Naive thymus-derived CD4-positive, alpha-beta T cell (primary cell): ENCODE measurements around the gene DNAH2. TPM values are rescaled to one million over a fixed set of nuclear protein-coding genes. Genes with fewer than 3 reads are reported as not detected.

Experiments
- ATAC-seq: fragments of 150-1000 bp; cut with Tn5 transposase; 2 replicates; pipeline ENCODE4 v1.10.0; 2021; ENCODE audit warnings: mild to moderate bottlenecking, moderate library complexity
- CTCF ChIA-PET: fragments of 350-600 bp; sonication (Branson Sonifier 250); formaldehyde crosslinking; loops from one replicate; lab custom pipeline; 2021; ENCODE audit warnings: antibody characterized with exemption; lab: Charles Lee
- POLR2A ChIA-PET: fragments of 350-600 bp; sonication (Branson Sonifier 250); formaldehyde crosslinking; loops from one replicate; lab custom pipeline; 2021; ENCODE audit warnings: antibody characterized with exemption, inconsistent platforms; lab: Charles Lee
- DNase-seq, 9 donors: peaks; one replicate each; pipeline versions ENCODE4 v3.0.0 to v3.0.0-alpha.2; 2020 to 2022; ENCODE audit warnings: mixed read lengths in 1 of 9
- H3K27ac ChIP-seq: one replicate; pipeline ENCODE4 v1.7.0; 2013; ENCODE audit warnings: mild to moderate bottlenecking, low read depth, low read length, moderate library complexity
- H3K27me3 ChIP-seq, 2 donors: one replicate each; pipeline ENCODE4 v1.7.0; 2013; ENCODE audit warnings: low read length in 2 of 2, mild to moderate bottlenecking in 2 of 2, moderate library complexity in 2 of 2; ENCODE audit not compliant: control insufficient read depth in 2 of 2, insufficient read depth in 2 of 2
- H3K36me3 ChIP-seq, 3 experiments: 1 replicate in 2 of 3; 2 replicates in 1 of 3; pipeline ENCODE4 v1.7.0; 2013; ENCODE audit warnings: low read length in 3 of 3, mild to moderate bottlenecking in 3 of 3, moderate library complexity in 1 of 3; ENCODE audit not compliant: insufficient read depth in 3 of 3, control insufficient read depth in 2 of 3
- H3K4me1 ChIP-seq, 2 donors: one replicate each; pipeline ENCODE4 v1.7.0; 2013; ENCODE audit warnings: low read length in 2 of 2, mild to moderate bottlenecking in 2 of 2, moderate library complexity in 1 of 2; ENCODE audit not compliant: control insufficient read depth in 2 of 2, insufficient read depth in 2 of 2
- H3K4me3 ChIP-seq: 2 replicates; pipeline ENCODE4 v1.7.0; 2013; ENCODE audit warnings: mild to moderate bottlenecking, low read length
- H3K9me3 ChIP-seq, 3 experiments: 1 replicate in 2 of 3; 2 replicates in 1 of 3; pipeline ENCODE4 v1.7.0; 2013; ENCODE audit warnings: low read length in 3 of 3; ENCODE audit not compliant: control insufficient read depth in 2 of 3
- H3K27ac Mint-ChIP-seq, 9 donors: one replicate each; pipeline ENCODE4 v1.8.0; 2020 to 2022; ENCODE audit warnings: mixed read lengths in 9 of 9, mild to moderate bottlenecking in 8 of 9, moderate library complexity in 5 of 9, inconsistent platforms in 2 of 9
- H3K27me3 Mint-ChIP-seq, 5 donors: one replicate each; pipeline ENCODE4 v1.8.0; 2021 to 2022; ENCODE audit warnings: mixed read lengths in 5 of 5, mild to moderate bottlenecking in 1 of 5
- H3K36me3 Mint-ChIP-seq, 5 donors: one replicate each; pipeline ENCODE4 v1.8.0; 2020 to 2022; ENCODE audit warnings: mixed read lengths in 5 of 5, mild to moderate bottlenecking in 3 of 5, inconsistent platforms in 1 of 5
- H3K4me1 Mint-ChIP-seq, 7 donors: one replicate each; pipeline ENCODE4 v1.8.0; 2020 to 2022; ENCODE audit warnings: mixed read lengths in 7 of 7, mild to moderate bottlenecking in 3 of 7, inconsistent platforms in 1 of 7
- H3K4me3 Mint-ChIP-seq, 10 donors: one replicate each; pipeline ENCODE4 v1.8.0; 2020 to 2022; ENCODE audit warnings: mild to moderate bottlenecking in 10 of 10, mixed read lengths in 10 of 10, moderate library complexity in 6 of 10, inconsistent platforms in 2 of 10
- H3K9me3 Mint-ChIP-seq, 11 donors: one replicate each; pipeline ENCODE4 v1.8.0; 2020 to 2022; ENCODE audit warnings: mixed read lengths in 11 of 11, mild to moderate bottlenecking in 4 of 11, inconsistent platforms in 1 of 11, moderate library complexity in 1 of 11
- intact Hi-C, 2 donors: fragments of 100-400 bp; cut with micrococcal nuclease; formaldehyde crosslinking; loops; one replicate each; pipeline ENCODE4 v1.15.1; 2023
- polyA plus RNA-seq, 2 donors: library from polyadenylated mRNA; unstranded; fragments of 300-500 nt; fragmentation: Illumina TruSeq; gene quantifications; one replicate each; pipeline ENCODE4 v1.2.3, GENCODE V29; 2021
- total RNA-seq, 6 experiments: library from RNA in 5 of 6; stranded (reverse) in 5 of 6; gene quantifications; 1 replicate in 5 of 6; 2 replicates in 1 of 6; pipeline ENCODE4 v1.2.3 and lab custom pipeline; 2021 to 2026

Gene DNAH2
- total and polyA plus RNA-seq, 7 experiments from 2014 or later = 0.03 TPM; not detected in 6

GRCh38 chr17:7838090-7839075 lies 120.8 kb downstream of the DNAH2 start:
- Mint-ChIP-seq H3K9me3 (peaks cover 0 to 10% (median 0%) of the 10 kb centered on the region in 11 donors), H3K4me1 (peaks cover 41 to 76% (median 60%) of the 10 kb centered on the region in 7 donors), H3K36me3 (peaks cover 0 to 10% (median 3%) of the 10 kb centered on the region in 5 donors), H3K27me3 (peaks cover 0 to 5% (median 0%) of the 10 kb centered on the region in 5 donors), H3K4me3 (peak overlapping the region; percentile 91 to 99 (median 96)), H3K27ac (peak overlapping the region; percentile 39 to 100 (median 99))
- no peaks in the 10 kb centered on the region for H3K27me3 ChIP-seq
- H3K9me3 ChIP-seq = no peaks in the 10 kb centered on the region
- ChIA-PET POLR2A (interaction anchor here (0.5 to 9.7 kb wide), 8 partner anchors 13 to 326 kb away, joined by 3 to 89 read pairs (median 4); partner anchors contain the start of genes CNTROB, CYB5D1, NAA38 and TRAPPC1), CTCF (interaction anchor here (0.5 to 1.9 kb wide), 7 partner anchors 12 to 289 kb away, joined by 3 to 8 read pairs (median 4); partner anchors contain the start of gene NAA38)
- H3K4me3 ChIP-seq = no peak overlapping the region
- DNase-seq = peak in 1 of 9 donors; percentile 52
- H3K27ac ChIP-seq = peak overlapping the region; percentile 100
- peaks cover 0 to 3% (median 0%) of the 10 kb centered on the region in 3 experiments for H3K36me3 ChIP-seq
- intact Hi-C loops = loop anchor here (5.0 to 10.0 kb wide), 3 partner anchors 544 to 794 kb away; partner anchors contain the start of genes ACADVL (in 1 of the 2), DLG4 (in 1 of the 2), RPL26 (in 1 of the 2) and SLC16A11 (in 1 of the 2)
- peaks cover 33 to 48% of the 10 kb centered on the region in 2 donors for H3K4me1 ChIP-seq
- ATAC-seq = no peak

DNA sequence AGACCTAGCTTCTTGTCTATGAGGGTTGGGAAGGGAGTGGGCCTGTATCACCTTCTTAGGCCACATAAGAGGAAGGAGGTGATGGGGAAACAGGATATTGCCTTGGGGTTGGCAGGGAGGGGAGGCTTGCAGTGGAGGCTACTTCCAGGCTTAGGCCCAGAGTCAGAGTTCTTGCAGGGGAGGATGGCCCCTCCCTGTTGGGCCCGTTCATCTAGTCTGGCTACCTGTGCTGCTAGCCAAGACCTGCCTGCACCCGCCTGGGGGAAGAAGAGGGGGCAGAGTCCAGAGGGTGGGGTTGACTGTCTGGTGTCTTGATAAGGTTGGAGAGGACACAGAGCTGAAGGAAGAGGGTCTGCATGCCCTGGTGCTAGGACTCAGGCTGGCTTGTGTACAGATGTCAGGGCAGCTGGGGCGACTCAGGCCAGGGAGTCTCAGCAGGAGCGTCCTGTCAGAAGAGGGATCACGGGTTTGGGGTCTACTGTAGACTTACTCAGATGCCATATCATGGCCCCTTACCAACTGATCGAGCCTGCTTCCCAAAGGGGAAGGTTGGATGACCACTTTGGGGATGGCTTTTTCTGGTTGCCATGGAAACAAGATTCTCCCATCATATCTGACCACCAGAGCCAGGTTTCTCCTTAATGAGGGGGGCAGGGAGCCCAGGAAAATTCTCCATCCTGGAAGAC lies 121.8 kb downstream of the DNAH2 start:
- H3K27ac ChIP-seq = peak overlapping the region; percentile 100
- Mint-ChIP-seq H3K9me3 (peaks cover 0 to 13% (median 0%) of the 10 kb centered on the region in 11 donors), H3K27me3 (peaks cover 0 to 2% (median 0%) of the 10 kb centered on the region in 5 donors), H3K4me1 (peaks cover 41 to 73% (median 56%) of the 10 kb centered on the region in 7 donors), H3K4me3 (peak overlapping the region; percentile 59 to 99 (median 81)), H3K36me3 (peaks cover 0 to 10% (median 3%) of the 10 kb centered on the region in 5 donors), H3K27ac (peak overlapping the region; percentile 64 to 100 (median 96))
- ATAC-seq = no peak
- ChIA-PET CTCF (interaction anchor here (0.5 to 1.9 kb wide), 4 partner anchors 18 to 219 kb away, joined by 3 to 8 read pairs (median 4); partner anchors contain the start of gene NAA38), POLR2A (interaction anchor here (2.4 to 9.7 kb wide), 3 partner anchors 12 to 325 kb away, joined by 8 to 89 read pairs (median 83); partner anchors contain the start of genes CYB5D1 and NAA38)
- no peaks in the 10 kb centered on the region for H3K9me3 ChIP-seq
- DNase-seq = no peak
- H3K27me3 ChIP-seq = no peaks in the 10 kb centered on the region
- intact Hi-C loops = loop anchor here (5.0 to 10.0 kb wide), 3 partner anchors 543 to 795 kb away; partner anchors contain the start of genes ACADVL (in 1 of the 2), DLG4 (in 1 of the 2), RPL26 (in 1 of the 2) and SLC16A11 (in 1 of the 2)
- H3K36me3 ChIP-seq = peaks cover 0 to under 1% (median 0%) of the 10 kb centered on the region in 3 experiments
- no peak overlapping the region for H3K4me3 ChIP-seq
- H3K4me1 ChIP-seq = peaks cover 30 to 46% of the 10 kb centered on the region in 2 donors

GRCh38 chr17:7839876-7840261 lies 122.3 kb downstream of the DNAH2 start:
- peaks cover 0 to 10% (median 3%) of the 10 kb centered on the region in 5 donors for H3K36me3 Mint-ChIP-seq
- no peaks in the 10 kb centered on the region for H3K27me3 ChIP-seq
- H3K27me3 Mint-ChIP-seq = peaks cover 0 to 2% (median 0%) of the 10 kb centered on the region in 5 donors
- no peaks in the 10 kb centered on the region for H3K36me3 ChIP-seq
- peak overlapping the region in 8 of 9 donors; percentile 90 to 100 (median 98) for H3K27ac Mint-ChIP-seq
- ChIA-PET POLR2A (interaction anchor here (0.6 to 1.7 kb wide), 2 partner anchors 10 to 309 kb away, joined by 6 to 8 read pairs; no protein-coding TSS in a partner anchor), CTCF (interaction anchor here (1.9 kb wide), 1 partner anchor 17 kb away, joined by 8 read pairs; the partner anchor contains the start of gene NAA38)
- H3K4me1 ChIP-seq = peaks cover 30 to 49% of the 10 kb centered on the region in 2 donors
- DNase-seq = peak in 3 of 9 donors; percentile 38 to 56 (median 42)
- no peak for ATAC-seq
- peak overlapping the region; percentile 100 for H3K27ac ChIP-seq
- intact Hi-C loops = loop anchor here (5.0 to 10.0 kb wide), 6 partner anchors 223 to 1188 kb away; partner anchors contain the start of genes ACADVL (in 2 of the 2), DLG4 (in 2 of the 2), RPL26 (in 2 of the 2) and C17orf100 (in 1 of the 2)
- H3K9me3 Mint-ChIP-seq = peaks cover 0 to 13% (median 0%) of the 10 kb centered on the region in 11 donors
- H3K4me3 Mint-ChIP-seq = peak overlapping the region; percentile 29 to 99 (median 85)
- no peak overlapping the region for H3K4me3 ChIP-seq
- H3K4me1 Mint-ChIP-seq = peaks cover 41 to 70% (median 53%) of the 10 kb centered on the region in 7 donors
- H3K9me3 ChIP-seq = no peaks in the 10 kb centered on the region

DNA sequence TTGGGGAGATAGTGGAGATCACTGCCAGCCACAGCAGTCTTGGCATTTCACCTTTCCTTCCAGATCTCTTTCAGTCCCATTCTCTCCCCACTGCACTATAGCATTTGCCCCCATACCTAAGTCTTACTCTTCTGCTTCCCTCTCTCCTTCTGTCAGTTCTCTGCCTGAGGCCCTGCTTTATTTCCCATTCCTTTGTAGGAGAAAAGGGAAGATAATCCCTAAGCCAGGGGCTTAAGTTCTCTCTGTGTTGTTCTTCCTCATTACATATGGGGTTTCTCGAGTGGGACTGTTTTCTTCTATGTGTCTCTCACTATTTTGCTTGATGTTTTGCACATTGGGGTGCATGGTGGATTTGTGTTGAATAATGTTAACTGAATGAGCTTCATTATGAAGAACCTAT lies 122.9 kb downstream of the DNAH2 start:
- no peak overlapping the region for H3K4me3 ChIP-seq
- peaks cover 0 to 2% (median 0%) of the 10 kb centered on the region in 3 experiments for H3K36me3 ChIP-seq
- peak overlapping the region; percentile 65 to 99 (median 90) for H3K4me3 Mint-ChIP-seq
- ChIA-PET CTCF (interaction anchor here (0.9 to 1.2 kb wide), 2 partner anchors 13 to 97 kb away, joined by 3 to 5 read pairs; no protein-coding TSS in a partner anchor), POLR2A (interaction anchor here (0.6 to 6.2 kb wide), 4 partner anchors 9 to 309 kb away, joined by 3 to 39 read pairs (median 7); partner anchors contain the start of genes CYB5D1 and NAA38)
- no peak for ATAC-seq
- H3K27ac Mint-ChIP-seq = peak overlapping the region; percentile 90 to 100 (median 97)
- no peaks in the 10 kb centered on the region for H3K27me3 ChIP-seq
- H3K4me1 ChIP-seq = peaks cover 35 to 52% of the 10 kb centered on the region in 2 donors
- intact Hi-C loops = loop anchor here (5.0 to 10.0 kb wide), 5 partner anchors 223 to 1188 kb away; partner anchors contain the start of genes ACADVL (in 1 of the 2), C17orf100 (in 1 of the 2), DLG4 (in 1 of the 2) and FGF11 (in 1 of the 2)
- no peaks in the 10 kb centered on the region for H3K9me3 ChIP-seq
- H3K27ac ChIP-seq = peak overlapping the region; percentile 100
- peaks cover 41 to 65% (median 52%) of the 10 kb centered on the region in 7 donors for H3K4me1 Mint-ChIP-seq
- peaks cover 0 to 10% (median 3%) of the 10 kb centered on the region in 5 donors for H3K36me3 Mint-ChIP-seq
- no peak for DNase-seq
- peaks cover 0 to 2% (median 0%) of the 10 kb centered on the region in 5 donors for H3K27me3 Mint-ChIP-seq
- H3K9me3 Mint-ChIP-seq = peaks cover 0 to 13% (median 0%) of the 10 kb centered on the region in 11 donors

- H3K4me1 Mint-ChIP-seq = peaks cover 41 to 68% (median 55%) of the 10 kb centered on the region in 7 donors
Measured at GRCh38 chr17:7840875-7841274, 123.3 kb downstream of the DNAH2 start.

More at GRCh38 chr17:7840875-7841274, 123.3 kb downstream of the DNAH2 start:
- Histone ChIP-seq H3K27ac (peak overlapping the region; percentile 100), H3K4me3 (peak overlapping the region; percentile 84), H3K9me3 (no peaks in the 10 kb centered on the region), H3K4me1 (peaks cover 35 to 52% of the 10 kb centered on the region in 2 donors), H3K27me3 (no peaks in the 10 kb centered on the region), H3K36me3 (peaks cover 0 to 7% (median 0%) of the 10 kb centered on the region in 3 experiments)
- intact Hi-C loops = loop anchor here (5.0 to 10.0 kb wide), 5 partner anchors 224 to 1189 kb away; partner anchors contain the start of genes ACADVL (in 1 of the 2), C17orf100 (in 1 of the 2), DLG4 (in 1 of the 2) and FGF11 (in 1 of the 2)
- ChIA-PET POLR2A (interaction anchor here (0.8 to 6.2 kb wide), 4 partner anchors 9 to 603 kb away, joined by 3 to 39 read pairs (median 4); partner anchors contain the start of genes CYB5D1 and NAA38), CTCF (interaction anchor here (0.9 to 1.2 kb wide), 3 partner anchors 13 to 97 kb away, joined by 3 to 5 read pairs (median 3); no protein-coding TSS in a partner anchor)
- no peak for DNase-seq
- Mint-ChIP-seq H3K4me3 (peak overlapping the region; percentile 85 to 99 (median 93)), H3K36me3 (peaks cover 0 to 10% (median 3%) of the 10 kb centered on the region in 5 donors), H3K27me3 (peaks cover 0 to 2% (median 0%) of the 10 kb centered on the region in 5 donors), H3K9me3 (peaks cover 0 to 13% (median 0%) of the 10 kb centered on the region in 11 donors), H3K27ac (peak overlapping the region; percentile 90 to 100 (median 97))
- no peak for ATAC-seq
